ENCODE results near the gene KLK15.

The KLK15 gene

DNA sequence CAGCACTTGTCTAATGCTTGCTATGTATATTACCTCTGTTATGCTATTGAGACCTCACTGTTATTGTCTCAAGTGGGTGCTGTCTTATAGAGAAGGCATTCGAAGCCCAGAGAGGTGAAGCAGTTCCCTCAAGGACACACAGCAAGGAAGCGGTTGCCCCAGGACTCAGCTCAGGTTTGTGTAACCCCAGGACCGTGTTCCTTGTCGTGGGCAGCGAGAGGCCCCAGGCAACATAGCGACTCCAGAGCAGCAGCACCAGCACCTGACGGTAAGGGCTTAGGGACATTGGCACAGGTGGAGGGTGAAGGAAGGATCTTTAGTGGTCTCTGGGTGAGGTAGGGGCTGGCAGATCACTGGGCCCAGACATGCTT is 2.4 kb downstream of the KLK15 start:
- no peak for TF ChIP-seq CTCF (IDR thresholded peaks at IDR 0.05; ENCODE audit: low read depth, low read length, missing control alignments)
- no peak for DNase-seq (ENCODE audit: extremely low read depth, low read depth)
- no peak overlapping the region for H3K4me3 ChIP-seq (replicated peaks; ENCODE audit: low read depth, low read length)

- no peak for TF ChIP-seq CTCF (IDR thresholded peaks at IDR 0.05; ENCODE audit: low read depth, low read length, missing control alignments)
- no peak overlapping the region for H3K4me3 ChIP-seq (replicated peaks; ENCODE audit: low read depth, low read length)
- DNase-seq (ENCODE audit: extremely low read depth, low read depth): no peak
These were observed 2.9 kb downstream of the KLK15 start for GRCh38 chr19:50830266-50831025.

DNA sequence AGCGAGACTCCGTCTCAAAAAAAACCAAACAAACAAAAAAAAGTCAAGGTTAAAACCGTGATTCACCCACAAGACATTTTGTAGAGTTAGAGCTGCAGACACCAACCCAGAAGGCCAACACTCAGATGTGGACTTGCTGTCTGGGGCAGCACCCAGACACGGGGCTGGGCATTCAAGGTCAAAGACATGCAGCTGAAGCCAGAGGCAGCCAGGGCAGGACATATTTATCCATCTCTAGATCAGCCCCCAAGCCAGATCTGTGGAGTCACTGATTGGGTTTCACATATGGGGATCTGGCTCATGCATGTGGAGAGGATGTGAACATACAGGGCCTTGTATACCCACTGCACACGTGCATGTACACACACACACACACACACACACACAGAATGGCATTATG is 3.6 kb downstream of the KLK15 start:
- no peak for TF ChIP-seq CTCF (IDR thresholded peaks at IDR 0.05; ENCODE audit: low read depth, low read length, missing control alignments)
- DNase-seq (ENCODE audit: extremely low read depth, low read depth): no peak
- no peak overlapping the region for H3K4me3 ChIP-seq (replicated peaks; ENCODE audit: low read depth, low read length)

DNA sequence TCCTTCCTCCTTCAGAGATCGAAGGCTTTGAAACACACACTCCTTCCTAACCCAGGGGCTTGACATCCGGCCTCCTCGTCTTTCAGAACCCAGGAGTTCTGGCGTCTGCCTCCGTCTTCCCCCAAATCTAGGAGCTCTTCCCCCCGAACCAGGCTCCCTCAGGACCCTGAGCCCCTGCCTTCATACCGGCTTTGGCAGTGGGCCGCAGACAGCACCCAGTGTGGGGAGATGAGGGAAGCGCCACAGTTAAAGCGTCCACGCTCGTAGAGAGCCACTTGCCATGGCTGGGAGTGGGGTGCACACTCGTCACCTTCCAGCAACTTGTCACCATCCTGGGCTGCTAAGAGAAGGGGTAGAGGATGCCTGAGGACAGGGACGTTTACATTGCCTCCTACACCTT is 5.9 kb downstream of the KLK15 start:
- DNase-seq (ENCODE audit: extremely low read depth, low read depth): no peak
- no peak for TF ChIP-seq CTCF (IDR thresholded peaks at IDR 0.05; ENCODE audit: low read depth, low read length, missing control alignments)
- H3K4me3 ChIP-seq (replicated peaks; ENCODE audit: low read depth, low read length): no peak overlapping the region

- no peak overlapping the region for H3K4me3 ChIP-seq (replicated peaks; ENCODE audit: low read depth, low read length)
- no peak for TF ChIP-seq CTCF (IDR thresholded peaks at IDR 0.05; ENCODE audit: low read depth, low read length, missing control alignments)
- DNase-seq (ENCODE audit: extremely low read depth, low read depth): no peak
These were observed 6.7 kb downstream of the KLK15 start for GRCh38 chr19:50826492-50827240.

GRCh38 chr19:50823389-50824042 is 9.9 kb downstream of the KLK15 start, which contains the start of gene KLK1:
Gene KLK1 (minus strand): TSS chr19:50823787. CDS start chr19:50823748, 39 bp downstream.
- no peak within 1 kb of the TSS for H3K4me3 ChIP-seq (replicated peaks; ENCODE audit: low read depth, low read length)
- no peak for TF ChIP-seq CTCF (IDR thresholded peaks at IDR 0.05; ENCODE audit: low read depth, low read length, missing control alignments)
- no peak for DNase-seq (ENCODE audit: extremely low read depth, low read depth)
